NCI-H524 treated with DMSO at 0.1 percent for 48 hours (cell line): ENCODE results near the gene SRGAP2C.
"Not testable (repeated sequence)": the region's sequence is repeated elsewhere in the genome, so short reads cannot be mapped to it uniquely, and the experiment has no call there.

Experiments used
- DNase-seq: peaks from one replicate; lab custom pipeline; 2025; lab: John Stamatoyannopoulos, UW

The SRGAP2C gene

DNA sequence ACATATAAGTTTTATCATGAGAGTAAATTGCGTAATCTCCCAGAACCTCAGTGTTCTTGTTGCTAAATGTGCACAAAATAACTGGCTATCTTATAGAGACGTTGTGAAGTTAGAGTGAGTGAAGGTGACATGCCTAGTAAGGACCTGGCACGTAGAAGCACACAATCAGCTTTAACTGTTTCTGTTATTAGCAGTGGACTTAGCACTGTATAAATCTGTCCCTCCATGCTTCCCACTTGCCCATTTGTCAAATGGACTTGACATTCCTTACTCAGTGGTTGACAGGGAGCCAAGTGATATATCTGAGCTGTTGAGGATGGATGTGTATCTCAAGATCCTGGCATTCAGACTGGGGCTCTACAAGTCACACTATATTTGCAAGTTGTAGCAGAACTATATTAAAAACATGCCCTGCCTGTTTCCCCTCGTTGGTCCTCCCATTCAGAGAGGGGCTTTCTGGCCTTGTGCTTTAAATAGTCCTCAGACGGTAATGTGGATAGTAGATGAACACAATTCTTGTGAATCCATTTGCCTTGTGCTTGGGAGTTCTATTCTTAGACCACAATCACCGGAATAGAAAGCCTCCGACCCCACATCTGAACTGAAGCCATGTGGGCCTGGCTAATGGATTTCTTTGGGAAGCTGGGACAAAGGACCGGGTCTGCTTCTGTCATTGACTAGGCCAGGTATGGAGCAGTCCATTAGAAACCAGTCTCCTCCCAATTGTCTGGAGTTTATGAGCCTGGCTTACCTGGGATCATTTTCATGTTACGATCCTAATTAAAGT, 43.0 kb downstream of the SRGAP2C start:
- not testable (repeated sequence) for DNase-seq

DNA sequence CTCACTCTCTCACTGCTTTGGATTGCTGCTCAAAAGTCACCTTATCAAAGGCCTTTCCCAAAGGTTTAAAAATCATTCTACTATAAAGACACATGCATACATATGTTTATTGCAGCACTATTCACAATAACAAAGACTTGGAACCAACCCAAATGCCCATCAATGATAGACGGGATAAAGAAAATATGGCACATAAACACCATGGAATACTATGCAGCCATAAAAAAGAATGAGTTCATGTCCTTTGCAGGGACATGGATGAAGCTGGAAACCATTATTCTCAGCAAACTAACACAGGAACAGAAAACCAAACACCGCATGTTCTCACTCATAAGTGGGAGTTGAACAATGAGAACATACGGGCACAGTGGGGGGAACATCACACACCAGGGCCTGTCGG, 45.9 kb downstream of the SRGAP2C start:
- DNase-seq = not testable (repeated sequence)

DNA sequence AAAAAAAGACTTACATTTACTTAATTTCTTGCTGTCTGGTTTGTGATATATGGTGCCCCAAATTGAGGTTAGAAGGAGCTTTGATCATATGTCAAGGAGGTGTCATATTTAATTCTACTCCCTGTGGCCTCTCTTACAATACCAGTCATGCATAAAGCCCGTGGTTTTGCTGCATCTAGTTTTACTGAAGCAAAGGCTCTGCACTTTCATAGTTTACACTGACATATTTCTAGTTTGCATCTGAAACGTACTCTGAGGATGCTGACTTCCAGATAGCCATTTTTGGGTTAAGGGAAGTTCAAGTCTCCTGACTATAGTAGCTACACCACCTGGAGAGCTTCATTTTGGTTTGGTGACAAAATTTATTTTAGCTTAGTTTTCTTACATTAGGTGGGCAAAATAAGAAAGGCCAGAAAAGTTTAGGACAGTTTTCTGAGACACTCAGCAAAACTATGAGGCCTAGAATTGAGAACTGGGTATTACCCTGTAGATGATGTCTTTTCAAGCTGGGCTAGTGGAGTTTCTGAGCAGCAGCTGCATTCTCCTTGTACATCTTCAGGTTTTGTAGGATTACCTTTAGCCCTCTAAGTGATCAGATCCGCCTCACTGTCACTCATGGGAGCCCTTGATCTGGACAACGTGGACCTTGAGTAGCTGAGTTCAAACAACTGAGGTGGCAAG, 47.8 kb downstream of the SRGAP2C start:
- not testable (repeated sequence) for DNase-seq

DNA sequence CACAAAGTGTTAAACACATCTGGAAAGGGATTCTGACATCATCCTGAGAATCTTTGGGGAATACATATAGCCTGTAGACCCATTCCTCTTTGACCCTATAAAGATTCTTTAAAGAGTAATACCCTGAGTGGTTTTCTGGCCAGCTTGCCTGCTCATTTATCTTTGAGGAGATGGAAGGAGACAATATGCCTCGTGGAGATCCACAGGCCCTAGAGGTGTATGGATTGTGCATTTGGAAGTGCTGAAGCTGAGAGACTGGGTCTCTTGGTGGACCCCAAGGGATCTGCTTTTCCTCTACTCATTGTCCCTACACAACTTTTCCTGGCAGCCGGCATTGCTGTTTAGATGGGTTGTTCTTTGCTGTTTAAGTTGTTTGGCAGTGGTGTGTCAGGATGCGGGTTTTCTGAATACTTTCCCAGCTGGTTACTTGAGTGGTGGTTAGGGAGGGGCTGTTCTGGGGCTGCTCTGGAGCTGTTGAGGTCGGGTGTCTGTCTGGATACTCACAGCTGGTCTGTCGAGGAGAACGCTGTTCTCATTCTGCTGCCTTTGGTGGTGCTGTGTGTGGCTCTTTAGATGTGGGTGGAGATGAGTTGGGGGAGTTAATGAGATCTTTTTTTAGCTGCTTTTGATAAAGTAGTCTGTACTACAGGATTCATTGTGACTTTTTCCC, 49.5 kb downstream of the SRGAP2C start:
- DNase-seq = not testable (repeated sequence)

DNA sequence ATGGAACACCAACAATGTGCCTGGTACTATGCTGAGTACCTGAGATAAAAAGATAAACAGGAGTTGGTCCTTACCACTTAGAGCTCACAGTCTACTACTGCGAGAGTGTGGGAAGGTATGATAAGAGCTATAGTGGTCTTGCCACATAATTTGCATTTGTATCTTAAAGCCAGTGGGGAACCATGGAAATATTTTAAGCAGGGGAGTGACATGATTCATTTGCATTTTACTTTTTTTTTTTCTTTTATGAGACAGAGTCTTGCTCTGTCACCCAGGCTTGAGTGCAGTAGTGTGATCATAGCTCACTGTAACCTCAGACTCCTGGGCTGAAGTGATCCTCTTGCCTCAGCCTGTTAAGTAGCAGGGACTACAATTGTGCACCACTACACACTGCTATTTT, 53.6 kb downstream of the SRGAP2C start:
- DNase-seq = not testable (repeated sequence)

DNA sequence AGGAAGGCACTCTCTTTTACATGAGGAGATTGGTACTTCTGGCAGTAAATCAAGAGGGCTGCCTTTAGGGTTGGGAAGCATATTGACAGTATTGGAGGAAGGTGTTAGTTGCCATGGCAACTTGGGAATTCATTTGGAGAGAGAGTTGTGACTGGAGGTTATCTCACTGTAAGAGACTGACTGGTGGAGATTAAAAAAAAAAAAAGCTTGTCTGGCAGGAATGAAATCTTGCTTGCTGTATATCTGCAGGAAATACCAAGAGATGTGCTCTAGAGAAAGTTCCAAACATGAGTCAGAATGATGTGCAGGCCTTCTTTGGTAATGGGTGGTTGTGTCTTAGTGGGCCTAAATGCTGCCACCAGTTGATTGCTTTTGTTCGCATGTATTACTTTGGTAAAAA, 59.1 kb downstream of the SRGAP2C start:
- not testable (repeated sequence) for DNase-seq

DNA sequence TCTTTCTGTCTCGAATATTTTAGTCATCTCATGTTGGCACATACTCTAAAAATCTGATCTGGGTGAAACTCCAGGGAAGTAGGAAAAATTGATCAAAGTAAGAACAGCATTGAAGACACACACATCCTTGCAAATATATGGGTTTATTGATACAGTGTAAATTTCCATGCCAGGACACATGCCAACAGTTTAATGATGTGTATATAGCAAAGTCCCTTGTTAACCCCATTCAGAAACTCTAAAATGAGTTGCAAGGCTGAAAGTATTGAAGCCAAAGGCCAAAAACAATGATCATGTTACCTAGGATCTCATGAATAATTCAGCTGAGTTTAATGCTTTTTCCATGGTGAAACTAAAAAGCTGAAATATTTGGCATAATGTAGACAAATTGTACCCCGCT, 61.6 kb downstream of the SRGAP2C start:
- not testable (repeated sequence) for DNase-seq

DNA sequence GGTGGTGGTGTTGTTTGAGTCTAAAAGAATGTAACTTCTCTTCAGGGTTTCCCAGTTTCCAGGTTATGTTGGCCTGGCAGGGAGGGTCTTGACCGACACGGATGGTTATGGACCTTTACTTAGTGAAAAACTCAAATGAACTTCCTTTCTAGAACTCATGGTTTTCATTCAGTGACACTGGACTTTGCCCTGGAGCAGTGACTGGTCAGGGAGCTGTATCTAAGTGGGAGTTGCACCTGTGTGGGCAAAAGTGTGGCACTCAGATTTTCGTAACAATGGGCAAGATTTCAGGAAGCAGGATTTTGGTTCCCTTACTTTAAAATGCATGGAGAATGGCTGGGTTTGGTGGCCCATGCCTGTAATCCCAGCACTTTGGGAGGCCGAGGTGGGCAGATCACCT, 67.9 kb downstream of the SRGAP2C start:
- DNase-seq = not testable (repeated sequence)

DNA sequence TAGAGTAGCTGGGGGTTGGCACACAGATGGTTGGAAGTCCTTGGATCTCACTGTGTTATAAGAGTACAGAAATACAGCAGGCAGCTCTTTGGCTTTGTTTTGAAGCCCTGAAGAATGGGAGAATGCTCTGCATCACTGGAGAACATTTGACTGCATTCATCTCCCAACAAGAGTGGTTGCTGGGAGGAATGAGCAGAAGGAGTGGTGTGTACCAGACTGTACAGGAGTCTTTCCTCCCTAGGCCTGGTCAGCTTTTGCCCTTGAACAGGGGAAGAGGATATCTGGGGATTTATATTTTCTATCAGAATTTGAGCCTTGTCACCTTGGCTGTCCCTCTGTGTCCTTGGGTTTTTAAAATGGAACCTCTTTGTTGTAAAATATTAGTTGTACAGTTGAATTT, 69.8 kb downstream of the SRGAP2C start:
- not testable (repeated sequence) for DNase-seq

DNA sequence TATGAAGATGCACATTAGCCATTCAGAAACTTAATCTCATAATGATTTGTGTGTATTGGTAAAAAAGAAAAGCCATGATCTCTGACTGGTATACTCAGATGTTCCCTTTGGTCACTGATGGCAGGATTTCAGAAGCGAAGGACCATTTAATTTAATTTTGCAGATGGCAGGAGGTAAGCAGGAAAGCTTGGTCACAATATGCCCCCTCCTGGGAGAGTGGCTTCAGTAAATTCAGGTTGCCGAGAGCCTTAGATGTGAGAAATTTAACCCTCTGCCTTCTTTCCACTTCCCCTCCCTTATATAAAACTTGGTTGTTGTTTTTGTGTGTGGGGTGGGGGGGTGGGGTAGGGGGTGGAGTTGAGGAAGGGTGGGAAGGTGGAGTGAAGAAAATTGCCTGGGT, 72.9 kb downstream of the SRGAP2C start:
- DNase-seq = not testable (repeated sequence)

DNA sequence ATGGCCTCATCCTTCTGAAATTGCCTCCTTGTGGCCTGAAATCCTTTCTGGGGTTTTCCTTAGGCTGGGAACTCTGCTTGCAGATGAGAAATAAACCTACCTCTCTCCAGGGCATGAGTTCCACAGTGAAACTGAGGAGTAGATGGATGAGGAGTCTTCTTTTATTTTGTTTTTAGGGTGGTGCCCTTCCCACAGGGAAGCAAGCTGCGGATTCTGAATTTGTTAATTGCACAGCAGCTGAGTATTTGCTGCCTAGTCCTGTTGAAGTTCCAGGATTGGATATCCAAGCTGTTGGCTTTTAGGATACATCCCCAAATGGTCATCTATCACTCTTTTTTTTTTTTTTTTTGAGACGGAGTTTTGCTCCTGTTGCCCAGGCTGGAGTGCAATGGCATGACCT, 73.4 kb downstream of the SRGAP2C start:
- not testable (repeated sequence) for DNase-seq

DNA sequence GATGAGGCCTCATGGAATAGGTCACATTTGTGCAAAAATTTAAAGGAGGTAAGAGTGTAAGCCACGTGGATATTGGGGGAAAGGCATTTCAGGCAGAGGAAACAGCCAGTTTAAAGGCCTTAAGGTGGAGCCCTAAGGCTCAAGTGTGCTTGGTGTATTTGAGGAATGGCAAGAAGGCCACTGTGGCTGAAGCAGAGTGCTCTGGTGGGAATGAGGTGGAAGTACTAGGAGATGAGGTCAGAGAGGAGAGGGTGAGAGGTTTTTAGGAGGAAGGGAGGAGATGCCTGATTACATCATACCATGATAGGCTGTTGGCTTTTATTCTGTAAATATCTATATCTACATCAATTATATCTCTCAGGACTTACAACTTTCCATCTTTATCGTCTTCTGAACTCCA, 75.4 kb downstream of the SRGAP2C start:
- DNase-seq = not testable (repeated sequence)

DNA sequence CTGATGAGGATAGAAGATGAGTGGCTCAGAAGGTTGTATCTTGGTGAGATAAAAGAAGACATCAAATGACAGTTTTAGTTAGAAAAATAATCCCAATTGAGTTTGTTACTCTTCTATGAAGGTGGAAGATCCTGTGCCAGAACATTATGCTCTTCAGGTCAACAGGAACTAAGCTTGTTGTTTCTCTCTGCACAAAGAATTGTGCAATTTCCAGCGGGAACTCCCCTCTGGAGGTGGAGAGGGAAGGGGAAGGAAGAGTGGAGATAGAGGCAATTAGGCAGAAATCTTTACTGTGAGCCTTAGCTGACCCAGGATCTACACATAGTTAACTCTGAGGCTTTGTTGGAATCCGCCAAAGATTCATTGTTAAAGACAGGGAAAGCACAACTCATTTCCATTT, 77.4 kb downstream of the SRGAP2C start:
- DNase-seq = not testable (repeated sequence)

DNA sequence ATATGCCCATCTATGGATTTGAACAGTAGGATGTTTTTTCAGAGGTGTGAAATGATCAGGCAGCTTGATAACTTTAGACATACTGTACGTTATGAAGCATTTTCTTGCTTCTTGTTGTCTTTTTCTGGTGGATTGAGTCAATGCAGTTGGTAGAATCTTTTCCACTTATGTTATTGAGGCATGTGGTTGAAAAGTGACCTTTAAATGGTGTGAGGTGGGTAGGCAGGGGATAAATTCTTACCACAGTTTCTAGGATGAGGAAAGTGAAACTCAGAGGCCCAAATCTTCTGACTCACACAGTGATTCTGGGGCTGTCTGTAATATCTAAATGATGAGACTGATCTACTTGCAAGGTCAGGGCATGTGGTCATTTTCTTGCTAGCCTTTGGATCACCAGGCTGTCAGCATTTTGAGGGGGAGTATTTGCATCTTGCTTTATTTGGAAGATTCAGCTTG, 79.0 kb downstream of the SRGAP2C start:
- not testable (repeated sequence) for DNase-seq

DNA sequence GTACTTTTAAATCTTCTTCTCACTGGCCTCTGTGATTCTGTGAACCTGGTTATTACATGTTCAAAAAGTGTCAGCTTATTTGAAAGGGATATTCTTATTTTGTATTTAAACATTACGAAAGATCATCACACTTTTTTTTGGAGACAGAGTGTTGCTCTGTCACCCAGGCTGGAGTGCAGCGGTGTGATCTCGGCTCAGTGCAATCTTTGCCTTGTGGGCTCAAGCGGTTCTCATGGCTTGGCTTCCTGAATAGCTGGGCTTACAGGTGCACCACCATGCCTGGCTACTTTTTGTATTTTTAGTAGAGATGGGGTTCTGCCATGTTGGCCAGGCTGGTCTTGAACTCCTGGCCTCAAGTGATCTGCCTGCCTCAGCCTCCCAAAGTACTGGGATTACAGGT, 82.3 kb downstream of the SRGAP2C start:
- not testable (repeated sequence) for DNase-seq

DNA sequence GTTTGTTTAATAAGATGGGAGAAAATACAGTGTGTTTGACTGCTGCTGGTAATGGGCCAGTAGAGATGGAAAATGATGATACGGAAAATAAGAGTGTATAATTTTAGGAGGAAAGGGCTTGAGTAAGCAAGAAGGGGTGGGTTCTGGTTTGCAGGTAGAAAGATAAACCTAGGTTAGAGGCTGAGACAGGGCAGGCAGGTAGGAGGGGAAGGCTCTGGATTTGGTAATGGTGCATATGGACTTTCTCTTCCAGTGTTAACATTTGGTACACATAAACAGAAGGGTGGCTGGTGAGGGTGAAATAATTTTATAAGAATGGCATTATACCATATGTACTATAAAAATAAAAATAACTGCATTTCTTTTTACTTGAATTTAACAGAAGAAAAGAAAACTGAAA, 84.5 kb downstream of the SRGAP2C start:
- not testable (repeated sequence) for DNase-seq

DNA sequence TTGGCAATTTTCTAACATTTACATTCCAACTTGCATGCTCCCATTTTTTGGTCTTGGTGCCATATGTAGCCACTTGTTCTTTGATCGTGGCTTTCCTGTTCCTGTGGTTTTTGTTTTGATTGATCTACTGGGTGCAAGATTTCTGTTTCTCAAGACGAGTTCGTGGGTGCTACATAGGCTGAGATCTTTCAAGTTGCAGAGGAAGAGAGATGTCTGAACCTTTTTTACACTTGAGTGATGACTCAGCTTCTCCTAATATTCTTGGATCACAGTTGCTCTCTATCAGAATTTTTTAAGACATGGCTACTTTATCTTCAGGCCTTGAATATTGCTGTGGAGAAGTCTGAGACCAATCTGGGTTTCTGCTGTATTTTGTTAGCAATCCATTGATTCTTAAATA, 85.2 kb downstream of the SRGAP2C start:
- DNase-seq = not testable (repeated sequence)

DNA sequence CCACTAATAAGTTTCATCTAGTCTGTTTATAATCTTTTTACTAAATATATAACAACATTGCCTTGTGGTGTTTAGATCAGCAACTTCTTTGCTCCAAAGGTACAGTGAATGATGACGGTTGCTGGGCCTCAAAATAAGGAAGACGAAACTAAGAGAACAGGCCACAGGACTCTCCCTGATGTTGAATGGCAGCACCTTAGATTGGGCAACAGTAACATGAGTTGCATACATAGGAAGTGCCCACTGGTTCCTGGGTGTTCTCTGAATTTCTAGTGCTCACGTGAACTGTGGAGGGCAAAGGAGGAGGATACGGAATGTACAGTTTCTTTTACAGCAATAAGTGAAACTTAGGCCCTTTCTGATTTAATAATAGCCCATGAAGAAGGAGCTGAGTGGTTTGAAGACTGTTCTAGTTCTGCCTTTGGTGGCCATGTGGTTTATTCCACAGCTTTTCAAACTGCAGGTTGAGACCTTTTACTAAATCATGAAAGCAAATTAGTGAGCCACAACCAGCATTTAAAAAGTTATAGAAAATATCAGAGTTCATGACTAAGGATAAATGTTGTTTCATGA, 86.5 kb downstream of the SRGAP2C start:
- DNase-seq = not testable (repeated sequence)

DNA sequence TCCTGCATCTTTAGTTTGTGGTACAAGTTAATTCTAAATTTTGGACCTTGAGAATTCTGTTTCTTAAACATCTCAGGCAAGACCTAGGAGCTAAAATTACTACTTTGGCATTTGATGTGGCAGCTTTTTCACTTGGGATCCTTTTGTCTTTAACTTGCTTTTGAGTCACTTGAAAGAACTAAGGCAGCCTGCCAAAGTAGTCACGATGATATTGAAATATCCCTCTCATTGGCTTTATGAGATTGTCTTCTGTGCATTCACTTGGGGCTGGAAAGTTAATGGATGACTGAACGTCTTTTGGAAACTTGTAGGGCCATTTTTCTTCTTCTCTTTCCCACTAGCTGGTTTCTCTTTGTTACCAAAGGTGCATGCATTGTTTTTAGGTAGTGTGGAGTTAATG, 90.7 kb downstream of the SRGAP2C start:
- not testable (repeated sequence) for DNase-seq

DNA sequence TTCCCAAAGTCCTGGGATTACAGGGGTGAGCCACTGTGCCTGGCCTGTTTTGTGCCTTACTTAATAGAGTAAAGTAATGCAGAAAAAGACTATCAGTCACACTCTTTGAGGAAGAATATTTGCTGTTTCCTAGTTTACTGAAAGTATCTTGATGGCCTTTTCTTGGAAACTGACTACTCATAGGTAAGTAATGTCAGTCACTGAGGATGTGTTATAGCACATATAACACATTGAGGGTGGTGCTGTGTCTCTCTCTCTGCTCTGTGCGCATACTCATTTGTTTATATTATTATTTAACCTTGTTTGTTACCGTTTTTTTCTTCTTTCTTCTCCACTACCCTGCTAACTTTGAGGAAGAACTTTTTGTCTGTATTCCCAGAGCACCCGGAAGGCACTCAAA, 93.4 kb downstream of the SRGAP2C start:
- not testable (repeated sequence) for DNase-seq

DNA sequence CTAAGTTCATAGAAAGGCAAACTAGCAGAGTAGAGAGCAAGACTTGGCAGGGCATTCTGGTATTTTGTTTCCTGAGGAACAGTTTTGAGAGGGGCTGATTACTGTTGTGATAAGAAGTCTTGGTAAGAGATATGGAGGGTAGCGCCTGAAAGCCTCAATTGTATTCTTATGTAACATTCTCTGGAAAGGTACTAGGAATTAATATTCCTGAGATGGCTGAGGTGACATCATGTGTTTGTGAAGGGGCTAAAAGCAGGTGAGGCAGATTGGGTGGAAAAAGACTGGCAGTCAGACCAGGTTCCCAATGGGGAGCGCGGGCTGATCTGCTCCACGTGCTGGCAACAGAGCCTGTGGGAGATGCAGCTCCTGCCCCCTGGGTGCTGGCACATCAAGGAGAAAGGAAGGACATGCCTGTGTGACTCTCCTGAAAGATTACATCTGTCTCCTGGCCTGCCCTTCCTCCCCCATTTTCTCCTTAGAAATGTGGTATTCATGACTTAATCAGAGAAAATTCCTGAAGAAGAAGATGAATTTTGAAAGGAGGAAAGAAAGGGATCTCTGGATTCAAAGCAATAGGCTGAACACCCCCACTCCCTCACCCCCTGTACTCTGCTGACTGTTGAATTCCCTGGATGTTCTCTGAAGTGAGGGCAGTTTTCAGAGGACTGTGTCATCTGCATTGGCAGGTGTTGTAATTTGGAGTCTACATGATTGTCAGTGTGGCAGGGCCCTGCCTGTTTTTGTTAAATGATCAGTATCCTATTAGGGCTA, 94.2 kb downstream of the SRGAP2C start:
- DNase-seq = not testable (repeated sequence)

DNA sequence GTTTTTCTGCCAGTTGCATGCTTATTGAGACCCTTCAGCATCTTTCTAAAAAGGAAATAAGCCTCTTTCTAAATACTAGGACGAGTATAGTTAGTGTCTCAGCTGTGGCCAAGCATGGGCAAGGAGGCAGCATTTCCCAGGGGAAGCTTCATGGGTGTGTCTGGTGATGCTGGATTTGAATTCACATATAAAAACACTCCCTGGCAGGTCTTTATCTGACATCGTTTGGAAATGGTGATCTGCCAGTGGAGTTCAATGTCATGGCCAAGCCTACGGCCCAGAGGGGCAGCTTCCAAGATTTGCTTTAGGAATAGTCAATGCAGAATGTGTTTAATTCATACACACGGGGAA, 94.7 kb downstream of the SRGAP2C start:
- not testable (repeated sequence) for DNase-seq
